Stimulated activated naive B cell treated with anti-CD40 and anti-IgM and Interleukin-4, amounts not matched to agents 10 μg/mL and 1 μg/mL and 100 μg/mL, for 72 hours (primary cell): ENCODE measurements around the gene TASL.
"Not testable (repeated sequence)": the region's sequence is repeated elsewhere in the genome, so short reads cannot be mapped to it uniquely, and the experiment has no call there.

Source experiments
- ATAC-seq, 2 donors: fragments of 150-1000 bp; cut with Tn5 transposase; replicated peaks; 2 replicates each; pipeline ENCODE4 v1.10.0; 2021; ENCODE audit warnings: moderate library complexity in 1 of 2
- DNase-seq: peaks from one replicate; pipeline ENCODE4 v3.0.0; 2021
- H3K27ac Mint-ChIP-seq: one replicate; pipeline ENCODE4 v1.8.0; 2022; ENCODE audit warnings: mild to moderate bottlenecking, mixed read lengths
- H3K27me3 Mint-ChIP-seq, 2 donors: one replicate each; pipeline ENCODE4 v1.8.0; 2022; ENCODE audit warnings: mixed read lengths in 2 of 2
- H3K36me3 Mint-ChIP-seq, 2 donors: one replicate each; pipeline ENCODE4 v1.8.0; 2022; ENCODE audit warnings: mixed read lengths in 2 of 2, mild to moderate bottlenecking in 1 of 2
- H3K4me1 Mint-ChIP-seq, 2 donors: one replicate each; pipeline ENCODE4 v1.8.0; 2022; ENCODE audit warnings: mixed read lengths in 2 of 2, mild to moderate bottlenecking in 1 of 2
- H3K4me3 Mint-ChIP-seq, 2 donors: one replicate each; pipeline ENCODE4 v1.8.0; 2022; ENCODE audit warnings: mild to moderate bottlenecking in 2 of 2, mixed read lengths in 2 of 2, moderate library complexity in 1 of 2
- H3K9me3 Mint-ChIP-seq, 2 donors: one replicate each; pipeline ENCODE4 v1.8.0; 2022; ENCODE audit warnings: mixed read lengths in 2 of 2, mild to moderate bottlenecking in 1 of 2

Gene TASL, protein sequence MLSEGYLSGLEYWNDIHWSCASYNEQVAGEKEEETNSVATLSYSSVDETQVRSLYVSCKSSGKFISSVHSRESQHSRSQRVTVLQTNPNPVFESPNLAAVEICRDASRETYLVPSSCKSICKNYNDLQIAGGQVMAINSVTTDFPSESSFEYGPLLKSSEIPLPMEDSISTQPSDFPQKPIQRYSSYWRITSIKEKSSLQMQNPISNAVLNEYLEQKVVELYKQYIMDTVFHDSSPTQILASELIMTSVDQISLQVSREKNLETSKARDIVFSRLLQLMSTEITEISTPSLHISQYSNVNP

DNA sequence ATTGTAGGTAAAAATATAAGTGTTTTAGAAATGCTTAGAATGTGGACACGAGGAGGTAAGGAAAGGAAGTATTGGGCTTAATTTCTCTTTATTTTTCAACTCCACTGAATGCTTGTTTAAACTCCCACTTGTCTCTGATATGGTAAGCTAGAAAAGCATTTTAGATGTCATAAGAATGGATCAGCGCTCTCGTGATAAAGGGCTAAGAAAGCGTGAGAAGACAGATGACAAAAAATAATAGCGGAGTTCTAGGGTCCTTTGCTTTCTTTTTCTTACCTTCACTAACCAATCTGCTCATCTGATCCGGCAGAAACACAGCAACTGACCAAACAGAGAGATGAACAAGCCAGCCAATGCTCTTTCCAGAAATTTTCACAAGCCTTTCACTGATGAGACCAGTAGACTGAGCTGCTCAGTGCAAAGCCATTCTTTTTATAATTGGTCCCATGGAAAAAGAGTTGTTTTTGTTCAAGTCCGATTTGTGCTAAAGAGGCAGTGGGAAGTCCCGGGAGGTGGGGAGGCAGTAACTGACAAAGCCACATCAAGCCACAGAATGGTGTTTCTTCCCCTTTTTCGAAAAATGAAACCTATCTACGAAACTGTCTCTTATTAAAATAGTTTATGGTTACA, at the start of gene TASL:
Gene TASL, minus strand, starts transcription at position 405 of the 630 bp plus-strand sequence. CDS start 17,411 bp downstream, outside the sequence.
- peaks cover 13 to 18% of the 10 kb centered on the region in 2 donors for H3K36me3 Mint-ChIP-seq
- ATAC-seq (peak; percentile 89), DNase-seq (peak; percentile 67)
- H3K4me1 Mint-ChIP-seq = peaks cover 25% of the 10 kb centered on the region in 2 donors
- H3K27me3 Mint-ChIP-seq = no peaks in the 10 kb centered on the region
- H3K4me3 Mint-ChIP-seq = peak within 1 kb of the TSS; percentile 86 to 89
- H3K9me3 Mint-ChIP-seq = peaks cover 4 to 8% of the 10 kb centered on the region in 2 donors
- H3K27ac Mint-ChIP-seq = peak within 1 kb of the TSS; percentile 98

DNA sequence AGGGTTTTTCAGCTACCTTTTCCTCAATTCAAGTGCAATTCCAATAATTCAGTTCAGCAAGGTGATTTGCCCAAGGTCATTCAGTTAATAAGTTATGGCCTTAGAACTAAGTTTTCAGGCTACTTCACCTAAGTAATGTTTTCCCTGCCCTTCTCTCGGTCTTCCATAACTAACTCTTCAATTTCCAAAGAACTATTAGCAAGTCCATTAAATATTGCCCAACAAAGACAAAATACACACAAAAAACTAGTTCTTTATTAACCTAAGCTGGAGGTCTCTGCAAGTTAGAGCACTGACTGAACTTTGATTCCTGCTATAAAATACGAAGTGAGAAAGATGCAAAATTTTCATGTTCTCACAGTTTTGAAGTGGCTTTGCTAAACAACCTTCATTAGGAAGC, 48.8 kb upstream of the TASL start:
- Mint-ChIP-seq H3K36me3 (peaks cover 1 to 4% of the 10 kb centered on the region in 2 donors), H3K9me3 (peaks cover 0 to 12% of the 10 kb centered on the region in 2 donors), H3K4me1 (no peaks in the 10 kb centered on the region), H3K4me3 (no peak overlapping the region), H3K27me3 (no peaks in the 10 kb centered on the region), H3K27ac (no peak overlapping the region)
- ATAC-seq (no peak), DNase-seq (no peak)

DNA sequence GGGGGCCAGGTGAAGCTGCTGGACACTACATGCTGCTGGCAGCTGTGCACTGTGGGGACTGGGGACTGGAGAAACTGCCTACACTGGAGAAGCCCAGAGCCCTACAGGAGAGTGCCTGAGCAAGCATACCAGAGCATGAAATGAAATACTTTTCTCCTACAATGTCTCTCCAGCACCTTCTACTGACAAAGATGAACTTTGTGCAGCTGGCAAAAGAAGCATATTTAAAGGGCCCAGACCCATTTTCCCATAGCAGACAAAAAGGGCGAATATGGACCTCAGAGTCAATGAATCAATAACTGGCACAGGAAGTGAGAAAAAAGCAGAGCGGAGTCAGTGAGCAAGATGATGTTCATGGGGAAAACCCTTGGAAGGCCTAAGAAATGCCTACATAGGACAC, 44.8 kb upstream of the TASL start:
- no peaks in the 10 kb centered on the region for H3K27me3 Mint-ChIP-seq
- no peak for DNase-seq
- peaks cover 0 to 17% of the 10 kb centered on the region in 2 donors for H3K9me3 Mint-ChIP-seq
- H3K27ac Mint-ChIP-seq = no peak overlapping the region
- H3K4me1 Mint-ChIP-seq = peaks cover 0 to 2% of the 10 kb centered on the region in 2 donors
- no peak for ATAC-seq
- peaks cover 4% of the 10 kb centered on the region in 2 donors for H3K36me3 Mint-ChIP-seq
- H3K4me3 Mint-ChIP-seq = no peak overlapping the region

DNA sequence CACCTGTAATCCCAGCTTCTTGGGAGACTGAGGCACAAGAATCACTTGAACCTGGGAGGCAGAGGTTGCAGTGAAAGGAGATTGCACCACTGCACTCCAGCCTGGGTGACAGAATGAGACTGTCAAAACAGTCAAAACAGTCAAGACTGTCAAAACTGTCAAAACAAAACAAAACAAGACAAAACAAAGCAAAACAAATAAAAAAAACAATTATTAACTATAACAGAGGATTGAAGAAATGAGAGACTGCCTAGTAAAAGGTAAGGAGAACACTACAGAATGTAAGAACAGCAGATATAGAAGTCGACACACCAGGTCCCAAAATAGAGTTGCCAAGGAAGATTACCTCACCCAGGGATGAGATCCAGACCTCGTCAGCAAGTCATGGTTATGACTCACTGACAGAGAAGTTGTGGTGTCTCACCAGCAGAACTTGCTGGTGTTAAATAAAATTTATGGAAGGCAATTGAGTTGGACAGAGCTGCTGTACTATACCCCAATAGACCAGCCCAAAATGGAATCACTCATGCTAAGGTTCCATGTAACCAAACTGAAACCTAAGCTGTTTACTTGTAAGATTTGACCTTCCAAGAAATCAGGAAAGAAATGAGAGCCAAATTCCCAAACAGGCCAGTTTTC, 43.5 kb upstream of the TASL start:
- DNase-seq (no peak), ATAC-seq (no peak)
- H3K4me1 Mint-ChIP-seq = peaks cover 0 to 2% of the 10 kb centered on the region in 2 donors
- H3K4me3 Mint-ChIP-seq = no peak overlapping the region
- no peaks in the 10 kb centered on the region for H3K27me3 Mint-ChIP-seq
- H3K36me3 Mint-ChIP-seq = peaks cover 4% of the 10 kb centered on the region in 2 donors
- no peak overlapping the region for H3K27ac Mint-ChIP-seq
- H3K9me3 Mint-ChIP-seq = peaks cover 0 to 20% of the 10 kb centered on the region in 2 donors

DNA sequence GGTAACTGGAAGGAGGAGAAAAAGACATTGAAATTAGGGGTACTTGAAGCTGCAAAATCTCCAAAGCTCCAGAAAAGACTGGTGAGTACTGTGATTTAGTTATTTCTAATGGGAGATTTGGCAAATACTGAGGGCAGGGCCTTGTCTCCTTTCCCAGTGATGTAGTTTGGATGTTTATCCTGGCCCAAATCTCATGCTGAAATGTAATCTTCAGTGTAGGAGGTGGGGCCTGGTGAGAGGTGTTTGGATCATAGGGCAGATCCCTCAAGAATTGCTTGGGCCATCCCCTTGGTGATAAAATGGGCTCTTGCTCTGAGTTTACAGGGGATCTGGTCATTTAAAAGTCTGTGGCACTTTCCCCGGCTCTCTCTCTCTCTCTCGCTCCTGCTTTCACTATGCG, 42.6 kb upstream of the TASL start:
- Mint-ChIP-seq H3K4me1 (peaks cover 0 to 2% of the 10 kb centered on the region in 2 donors), H3K36me3 (peaks cover 4% of the 10 kb centered on the region in 2 donors), H3K9me3 (peaks cover 0 to 20% of the 10 kb centered on the region in 2 donors), H3K4me3 (no peak overlapping the region), H3K27ac (no peak overlapping the region), H3K27me3 (no peaks in the 10 kb centered on the region)
- DNase-seq = no peak
- ATAC-seq = no peak

DNA sequence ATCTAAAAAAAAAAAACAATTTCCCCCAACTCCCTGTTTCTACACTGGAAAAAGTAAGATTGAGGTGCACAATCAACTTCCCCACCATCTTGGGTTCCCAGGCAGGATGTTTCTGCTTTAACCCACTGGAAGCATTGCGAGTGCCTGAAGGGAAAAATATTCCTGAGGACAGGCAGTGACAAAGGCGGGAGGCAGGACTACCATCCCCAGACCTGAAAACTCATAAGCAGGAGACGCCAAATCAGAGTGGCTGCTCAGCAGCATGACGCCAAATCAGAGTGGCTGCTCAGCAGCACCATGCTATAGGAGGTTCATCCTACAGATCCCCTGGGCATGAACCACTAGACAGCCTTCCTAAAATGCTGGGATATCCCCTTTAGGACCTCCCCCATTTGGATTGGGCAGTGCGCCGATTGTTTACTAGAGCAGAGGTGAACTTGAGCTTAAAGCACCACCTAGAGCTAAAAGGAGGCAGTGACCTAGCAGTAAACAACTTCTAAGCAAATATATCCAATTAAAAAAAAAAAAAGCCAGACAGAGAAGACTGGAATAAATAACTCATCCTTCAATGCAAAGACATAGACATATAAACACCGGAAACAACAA, 40.7 kb upstream of the TASL start:
- peak in 1 of 2 donors; percentile 53 for ATAC-seq
- DNase-seq = no peak
- Mint-ChIP-seq H3K4me3 (no peak overlapping the region), H3K9me3 (peaks cover 0 to 17% of the 10 kb centered on the region in 2 donors), H3K36me3 (peaks cover 4% of the 10 kb centered on the region in 2 donors), H3K4me1 (peaks cover 0 to 2% of the 10 kb centered on the region in 2 donors), H3K27me3 (no peaks in the 10 kb centered on the region), H3K27ac (no peak overlapping the region)

DNA sequence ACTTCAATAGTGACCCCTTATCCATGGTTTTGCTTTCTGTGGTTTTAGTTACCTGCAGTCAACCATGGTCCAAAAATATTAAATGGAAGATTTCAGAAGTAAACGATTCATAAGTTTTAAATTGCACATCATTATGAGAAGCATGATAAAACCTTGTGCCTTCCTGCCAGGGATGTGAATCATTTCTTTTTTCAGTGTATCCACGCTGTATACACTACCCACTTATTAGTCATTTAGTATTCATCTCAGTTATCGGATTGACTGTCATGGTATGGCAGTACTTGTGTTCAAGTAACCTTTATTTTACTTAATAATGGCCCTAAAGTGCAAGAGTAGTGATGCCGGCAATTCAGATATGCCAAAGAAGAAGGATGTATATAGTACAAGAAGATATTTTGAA, 37.7 kb upstream of the TASL start:
- no peak overlapping the region for H3K4me3 Mint-ChIP-seq
- H3K27me3 Mint-ChIP-seq = no peaks in the 10 kb centered on the region
- peaks cover 0 to 2% of the 10 kb centered on the region in 2 donors for H3K4me1 Mint-ChIP-seq
- no peaks in the 10 kb centered on the region for H3K36me3 Mint-ChIP-seq
- peaks cover 0 to 3% of the 10 kb centered on the region in 2 donors for H3K9me3 Mint-ChIP-seq
- no peak overlapping the region for H3K27ac Mint-ChIP-seq
- ATAC-seq (peak in 1 of 2 donors; percentile 27), DNase-seq (no peak)

DNA sequence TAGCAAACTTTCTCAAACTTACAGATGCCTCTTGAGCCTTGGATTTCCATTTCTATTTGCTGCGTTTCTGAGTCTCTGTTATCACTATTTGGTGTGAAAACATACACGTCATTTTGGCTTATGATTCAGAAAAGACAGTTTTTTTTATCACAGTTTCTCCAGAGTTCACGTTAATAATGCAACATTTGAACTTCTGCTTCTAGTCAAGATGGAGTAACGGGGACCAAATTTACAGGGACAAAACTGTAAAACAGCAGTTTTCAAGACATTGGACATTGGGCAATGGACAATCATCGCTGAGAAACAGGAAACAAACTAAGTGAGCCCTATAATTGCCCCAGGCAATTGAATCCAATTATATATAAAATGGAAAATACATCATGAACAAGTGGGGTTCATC, 36.2 kb upstream of the TASL start:
- Mint-ChIP-seq H3K27me3 (no peaks in the 10 kb centered on the region), H3K9me3 (peaks cover 0 to 3% of the 10 kb centered on the region in 2 donors), H3K4me3 (no peak overlapping the region), H3K36me3 (no peaks in the 10 kb centered on the region), H3K27ac (no peak overlapping the region), H3K4me1 (peaks cover 0 to 2% of the 10 kb centered on the region in 2 donors)
- DNase-seq (no peak), ATAC-seq (no peak)

DNA sequence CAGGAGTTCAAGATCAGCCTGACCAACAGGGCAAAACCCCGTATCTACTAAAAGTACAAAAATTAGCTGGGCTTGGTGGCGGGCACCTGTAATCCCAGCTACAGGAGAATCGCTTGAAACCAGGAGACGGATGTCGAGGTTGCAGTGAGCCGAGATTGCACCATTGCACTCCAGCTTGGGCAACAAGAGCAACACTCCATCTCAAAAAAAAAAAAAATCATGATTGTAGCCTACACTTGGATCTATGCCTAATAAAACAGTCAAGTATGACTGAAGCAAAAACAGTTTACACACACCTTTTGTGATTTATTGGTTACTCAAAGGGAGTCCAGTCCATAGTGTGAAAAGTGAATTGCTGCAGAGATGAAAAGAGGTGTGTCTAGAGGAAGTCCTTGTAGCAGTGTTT, 34.7 kb upstream of the TASL start:
- Mint-ChIP-seq H3K27me3 (no peaks in the 10 kb centered on the region), H3K27ac (no peak overlapping the region), H3K9me3 (peaks cover 0 to 3% of the 10 kb centered on the region in 2 donors), H3K4me3 (no peak overlapping the region), H3K4me1 (no peaks in the 10 kb centered on the region), H3K36me3 (no peaks in the 10 kb centered on the region)
- no peak for DNase-seq
- no peak for ATAC-seq

DNA sequence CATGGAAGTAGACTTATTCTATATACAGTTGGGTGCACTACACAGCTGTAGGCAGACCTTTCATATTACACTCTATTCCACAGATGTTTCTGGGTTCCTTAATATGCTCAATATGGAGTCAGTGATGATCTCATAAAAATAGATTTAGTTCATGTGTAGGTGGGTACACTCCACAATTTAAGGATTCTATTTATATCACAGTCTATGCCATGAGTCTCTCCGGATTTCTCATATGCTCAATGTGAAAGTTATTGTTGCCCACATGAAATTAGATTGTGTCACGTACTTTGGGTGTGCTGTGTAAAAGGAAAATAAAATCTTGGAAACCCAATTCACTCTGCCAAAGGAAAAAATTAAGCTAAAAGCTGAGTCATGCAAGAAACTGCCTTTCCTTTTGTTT, 32.5 kb upstream of the TASL start:
- ATAC-seq (no peak), DNase-seq (no peak)
- Mint-ChIP-seq H3K27me3 (no peaks in the 10 kb centered on the region), H3K36me3 (no peaks in the 10 kb centered on the region), H3K27ac (no peak overlapping the region), H3K4me3 (no peak overlapping the region), H3K4me1 (no peaks in the 10 kb centered on the region), H3K9me3 (no peaks in the 10 kb centered on the region)

DNA sequence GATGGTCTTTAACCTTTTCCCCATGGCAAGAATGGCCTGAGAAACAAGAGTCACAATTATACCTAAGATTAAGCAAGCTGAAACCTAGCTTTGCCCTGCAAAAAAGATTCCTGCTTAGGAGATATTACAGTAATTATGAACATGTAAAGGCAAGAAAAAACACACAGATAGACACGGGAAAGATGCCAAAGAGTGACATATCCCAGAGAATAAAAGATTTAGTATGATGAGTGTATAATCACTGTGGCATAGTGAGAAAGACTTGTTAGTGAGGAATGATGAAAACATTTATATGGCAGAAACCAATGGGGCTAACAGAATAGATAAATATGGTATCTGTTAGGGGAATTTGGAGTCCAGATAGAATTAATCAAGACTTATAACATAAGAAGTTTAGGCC, 29.6 kb upstream of the TASL start:
- Mint-ChIP-seq H3K9me3 (no peaks in the 10 kb centered on the region), H3K27me3 (no peaks in the 10 kb centered on the region), H3K4me3 (no peak overlapping the region), H3K36me3 (no peaks in the 10 kb centered on the region), H3K27ac (no peak overlapping the region), H3K4me1 (no peaks in the 10 kb centered on the region)
- DNase-seq (no peak), ATAC-seq (no peak)

DNA sequence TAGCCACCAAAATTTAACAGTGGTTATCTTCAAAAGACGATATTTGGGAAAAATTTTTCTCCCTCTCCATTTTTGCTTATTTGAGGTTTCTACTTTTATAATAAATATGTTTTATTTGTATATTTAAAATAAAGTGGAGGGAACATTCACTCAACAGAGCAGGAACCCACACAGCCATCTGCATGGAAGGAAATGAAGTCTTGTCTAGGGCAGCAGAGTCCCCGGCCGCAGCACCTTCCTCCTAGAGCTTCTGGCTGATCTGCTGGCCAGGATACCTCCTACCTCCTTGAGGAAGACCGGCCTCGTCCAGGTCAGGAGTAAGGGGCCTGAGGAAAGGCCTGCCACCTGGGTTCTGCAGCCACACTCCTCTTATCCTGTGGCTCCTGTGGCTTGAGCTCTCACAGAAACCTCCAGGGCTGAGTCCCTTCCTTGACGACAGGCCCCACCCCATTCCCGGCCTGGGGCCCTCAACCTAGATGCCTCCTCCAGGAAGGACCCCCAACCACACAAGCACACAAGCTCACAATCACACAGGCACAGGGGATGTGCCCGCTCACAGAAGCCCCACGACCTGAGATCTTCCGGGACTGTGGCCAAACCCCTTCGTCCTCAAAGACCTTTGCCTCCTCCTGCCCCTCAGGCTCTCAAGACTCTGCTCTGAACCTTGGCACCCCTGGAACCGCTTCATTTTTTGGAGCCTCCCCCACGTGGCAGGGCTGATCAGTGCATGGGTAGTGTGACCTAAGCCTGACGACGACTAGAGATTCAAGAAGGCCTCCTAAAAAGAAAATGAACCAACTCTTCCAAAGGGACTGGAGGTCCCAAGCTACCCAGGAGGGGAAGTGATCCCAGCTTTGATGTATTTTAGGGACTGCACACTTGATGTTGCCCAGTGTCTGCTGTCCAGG, 23.0 kb upstream of the TASL start:
- not testable (repeated sequence) for H3K4me3 Mint-ChIP-seq, H3K36me3 Mint-ChIP-seq, H3K9me3 Mint-ChIP-seq, H3K27ac Mint-ChIP-seq, DNase-seq, H3K27me3 Mint-ChIP-seq
- peaks cover 19 to 25% of the 10 kb centered on the region in 2 donors for H3K4me1 Mint-ChIP-seq
- ATAC-seq = peak in 1 of 2 donors; percentile 36

DNA sequence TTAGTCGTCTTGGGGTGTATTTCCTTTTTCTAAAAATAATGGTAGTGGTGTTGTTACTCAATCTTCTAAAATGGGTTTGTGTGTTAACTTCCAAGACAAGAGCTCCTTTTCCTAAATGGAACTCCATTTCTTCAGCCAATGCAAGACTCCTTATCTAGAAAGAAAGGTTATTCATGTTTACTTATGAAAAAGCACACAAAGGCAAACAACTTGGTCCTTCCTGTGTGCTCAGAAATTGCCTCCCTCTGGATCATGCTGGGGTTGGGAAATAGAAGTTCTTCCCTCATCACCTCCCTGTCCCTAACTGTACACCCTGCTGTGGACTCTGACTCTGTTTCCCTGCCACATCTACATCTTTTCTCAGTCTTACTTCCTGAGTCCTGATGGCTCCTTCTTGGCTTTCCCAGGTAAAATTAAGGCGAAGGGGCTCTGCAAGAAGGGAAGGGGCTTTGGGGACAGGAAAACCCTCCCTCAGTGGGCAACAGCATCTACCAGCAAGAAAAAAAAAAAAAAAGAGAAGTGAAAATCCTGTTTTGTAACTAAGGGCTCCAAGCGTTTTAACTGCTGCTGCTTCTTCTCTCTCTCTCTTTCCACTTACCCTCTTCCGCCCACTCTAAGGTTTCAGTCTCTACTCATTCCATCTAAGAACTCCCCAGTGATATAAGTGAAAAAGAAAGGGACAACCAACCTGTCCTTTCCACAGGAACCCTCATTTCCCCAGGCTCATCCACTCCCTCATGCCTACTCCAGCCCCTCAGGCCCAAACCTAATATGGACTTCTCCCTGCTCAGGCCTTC, 19.8 kb upstream of the TASL start:
- Mint-ChIP-seq H3K27ac (peak overlapping the region; percentile 39), H3K4me3 (peak overlapping the region; percentile 43 to 66), H3K27me3 (no peaks in the 10 kb centered on the region), H3K4me1 (peaks cover 27 to 43% of the 10 kb centered on the region in 2 donors), H3K9me3 (no peaks in the 10 kb centered on the region), H3K36me3 (no peaks in the 10 kb centered on the region)
- ATAC-seq (peak; percentile 83 to 87), DNase-seq (peak; percentile 29)
